Measurements from ENCODE around the gene NADSYN1. TPM values are rescaled to one million over a fixed set of nuclear protein-coding genes. Genes with fewer than 3 reads are reported as not detected.

The NADSYN1 gene
- total and polyA plus RNA-seq, 2 of the 13 experiments (the other 11 are each of a cell fraction or from before 2014, with no cell fraction given), result 35.7 to 51.5 TPM

GRCh38 chr11:71452199-71453036, 585 bp upstream of the NADSYN1 start (continued):
- TF ChIP-seq CEBPZ (IDR thresholded peaks at IDR 0.05; ENCODE audit: low read length) (no peak), PRPF4 (IDR thresholded peaks at IDR 0.05; ENCODE audit: low read depth, low read length, poor library complexity, severe bottlenecking) (peak; percentile 85), KLF15 (CRISPR knock-in tag; IDR thresholded peaks at IDR 0.05; ENCODE audit: borderline replicate concordance) (no peak), ATM (IDR thresholded peaks at IDR 0.05; ENCODE audit: borderline replicate concordance) (no peak), ZNF451 (CRISPR knock-in tag; IDR thresholded peaks at IDR 0.05) (no peak), MLX (CRISPR knock-in tag; IDR thresholded peaks at IDR 0.05) (no peak), STAG1 (CRISPR knock-in tag; IDR thresholded peaks at IDR 0.05) (no peak), NCOR1 (IDR thresholded peaks at IDR 0.05; ENCODE audit: borderline replicate concordance, low read length) (no peak), KAT7 (CRISPR knock-in tag; IDR thresholded peaks at IDR 0.05; ENCODE audit: borderline replicate concordance) (no peak), ZNF747 (CRISPR knock-in tag; IDR thresholded peaks at IDR 0.05; ENCODE audit: borderline replicate concordance) (no peak), ZNF101 (CRISPR knock-in tag; IDR thresholded peaks at IDR 0.05; ENCODE audit: borderline replicate concordance, low read depth) (no peak), DMTF1 (CRISPR knock-in tag; IDR thresholded peaks at IDR 0.05) (no peak), ZMYM2 (CRISPR knock-in tag; IDR thresholded peaks at IDR 0.05) (no peak), EED (CRISPR knock-in tag; IDR thresholded peaks at IDR 0.05) (no peak)
- TF ChIP-seq, protein P1, sequence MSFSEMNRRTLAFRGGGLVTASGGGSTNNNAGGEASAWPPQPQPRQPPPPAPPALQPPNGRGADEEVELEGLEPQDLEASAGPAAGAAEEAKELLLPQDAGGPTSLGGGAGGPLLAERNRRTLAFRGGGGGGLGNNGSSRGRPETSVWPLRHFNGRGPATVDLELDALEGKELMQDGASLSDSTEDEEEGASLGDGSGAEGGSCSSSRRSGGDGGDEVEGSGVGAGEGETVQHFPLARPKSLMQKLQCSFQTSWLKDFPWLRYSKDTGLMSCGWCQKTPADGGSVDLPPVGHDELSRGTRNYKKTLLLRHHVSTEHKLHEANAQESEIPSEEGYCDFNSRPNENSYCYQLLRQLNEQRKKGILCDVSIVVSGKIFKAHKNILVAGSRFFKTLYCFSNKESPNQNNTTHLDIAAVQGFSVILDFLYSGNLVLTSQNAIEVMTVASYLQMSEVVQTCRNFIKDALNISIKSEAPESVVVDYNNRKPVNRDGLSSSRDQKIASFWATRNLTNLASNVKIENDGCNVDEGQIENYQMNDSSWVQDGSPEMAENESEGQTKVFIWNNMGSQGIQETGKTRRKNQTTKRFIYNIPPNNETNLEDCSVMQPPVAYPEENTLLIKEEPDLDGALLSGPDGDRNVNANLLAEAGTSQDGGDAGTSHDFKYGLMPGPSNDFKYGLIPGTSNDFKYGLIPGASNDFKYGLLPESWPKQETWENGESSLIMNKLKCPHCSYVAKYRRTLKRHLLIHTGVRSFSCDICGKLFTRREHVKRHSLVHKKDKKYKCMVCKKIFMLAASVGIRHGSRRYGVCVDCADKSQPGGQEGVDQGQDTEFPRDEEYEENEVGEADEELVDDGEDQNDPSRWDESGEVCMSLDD (CRISPR knock-in tag; IDR thresholded peaks at IDR 0.05; ENCODE audit: borderline replicate concordance), result no peak
- TF ChIP-seq, protein P2, sequence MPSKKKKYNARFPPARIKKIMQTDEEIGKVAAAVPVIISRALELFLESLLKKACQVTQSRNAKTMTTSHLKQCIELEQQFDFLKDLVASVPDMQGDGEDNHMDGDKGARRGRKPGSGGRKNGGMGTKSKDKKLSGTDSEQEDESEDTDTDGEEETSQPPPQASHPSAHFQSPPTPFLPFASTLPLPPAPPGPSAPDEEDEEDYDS (CRISPR knock-in tag; IDR thresholded peaks at IDR 0.05), result no peak
- TF ChIP-seq, protein P3, sequence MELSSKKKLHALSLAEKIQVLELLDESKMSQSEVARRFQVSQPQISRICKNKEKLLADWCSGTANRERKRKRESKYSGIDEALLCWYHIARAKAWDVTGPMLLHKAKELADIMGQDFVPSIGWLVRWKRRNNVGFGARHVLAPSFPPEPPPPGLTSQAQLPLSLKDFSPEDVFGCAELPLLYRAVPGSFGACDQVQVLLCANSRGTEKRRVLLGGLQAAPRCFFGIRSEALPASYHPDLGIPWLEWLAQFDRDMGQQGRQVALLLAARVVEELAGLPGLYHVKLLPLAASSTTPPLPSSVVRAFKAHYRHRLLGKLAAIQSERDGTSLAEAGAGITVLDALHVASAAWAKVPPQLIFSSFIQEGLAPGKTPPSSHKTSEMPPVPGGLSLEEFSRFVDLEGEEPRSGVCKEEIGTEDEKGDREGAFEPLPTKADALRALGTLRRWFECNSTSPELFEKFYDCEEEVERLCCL (CRISPR knock-in tag; IDR thresholded peaks at IDR 0.05; ENCODE audit: borderline replicate concordance), result no peak; the same call in 1 of the 2 replicates
